OCI-LY3 (cell line): ENCODE data around the gene LRP2.

Source experiments
- CTCF ChIP-seq: fragments of 200-600, 300-600 bp; sonication (generic); IDR thresholded peaks from 2 replicates; pipeline ENCODE4 v1.5.1; 2014; ENCODE audit warnings: antibody characterized with exemption, low read length, low read depth
- EZH2phosphoT487 ChIP-seq: fragments of 200-600 bp; shearing (Covaris generic); IDR thresholded peaks from 2 replicates; pipeline ENCODE4 v1.6.1; 2018; ENCODE audit warnings: antibody characterized with exemption, mixed run types, low read depth

DNA sequence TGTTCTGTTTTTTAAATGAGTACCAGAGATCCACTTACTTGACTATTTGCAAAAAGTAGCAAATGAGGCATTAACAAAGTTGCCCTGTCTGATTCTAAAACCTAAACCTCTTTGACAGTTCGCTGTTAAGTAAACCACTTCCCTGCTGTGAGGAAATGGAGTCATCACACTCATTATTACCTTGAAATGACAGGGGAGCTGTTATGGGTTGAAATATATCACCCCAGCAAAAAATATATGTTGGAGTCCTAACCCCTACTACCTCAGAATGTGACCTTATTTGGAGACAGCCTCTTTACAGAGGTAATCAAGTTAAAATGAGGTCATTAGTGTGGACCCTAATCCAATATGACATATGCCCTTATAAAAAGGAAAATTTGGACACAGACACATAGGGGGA, 256.9 kb downstream of the LRP2 start:
- TF ChIP-seq CTCF (no peak), EZH2phosphoT487 (no peak)
